Fibroblast of mammary gland (primary cell): Measurements from ENCODE around the gene FEM1A.

Source experiments
- DNase-seq: peaks from one replicate; pipeline ENCODE4 v3.0.0-alpha.2; 2010; ENCODE audit warnings: low read depth
- H3K4me3 ChIP-seq: 2 replicates; pipeline ENCODE4 v1.5.1; 2011; ENCODE audit warnings: low read depth, mild to moderate bottlenecking, low read length, moderate library complexity; ENCODE audit not compliant: control insufficient read depth
- TF ChIP-seq, protein P1 (sequence below): conservative IDR thresholded peaks from 2 replicates; pipeline ENCODE4 v1.5.1; 2011; ENCODE audit warnings: low read depth, low read length, inconsistent platforms; ENCODE audit not compliant: control insufficient read depth, insufficient read depth

FEM1A gene

DNA sequence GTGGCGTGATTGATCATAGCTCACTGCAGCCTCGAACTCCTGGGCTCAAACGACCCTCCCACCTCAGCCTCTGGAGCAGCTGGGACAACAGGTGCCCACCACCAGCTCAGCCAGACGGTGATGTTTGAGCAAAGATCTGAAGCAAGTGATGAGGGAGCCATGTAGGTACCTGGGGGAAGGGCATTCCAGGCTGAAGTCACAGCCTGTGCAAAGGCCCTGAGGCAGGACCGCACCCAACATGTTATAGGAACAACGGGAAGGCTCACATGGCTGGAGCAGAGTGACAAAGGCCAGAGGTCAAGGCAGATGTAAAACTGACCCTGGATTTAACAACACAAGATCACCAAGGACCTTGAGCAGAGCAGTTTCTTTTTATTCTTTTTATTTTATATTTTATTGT lies 14.8 kb downstream of the FEM1A start:
- DNase-seq: no peak
- TF ChIP-seq, protein P1, sequence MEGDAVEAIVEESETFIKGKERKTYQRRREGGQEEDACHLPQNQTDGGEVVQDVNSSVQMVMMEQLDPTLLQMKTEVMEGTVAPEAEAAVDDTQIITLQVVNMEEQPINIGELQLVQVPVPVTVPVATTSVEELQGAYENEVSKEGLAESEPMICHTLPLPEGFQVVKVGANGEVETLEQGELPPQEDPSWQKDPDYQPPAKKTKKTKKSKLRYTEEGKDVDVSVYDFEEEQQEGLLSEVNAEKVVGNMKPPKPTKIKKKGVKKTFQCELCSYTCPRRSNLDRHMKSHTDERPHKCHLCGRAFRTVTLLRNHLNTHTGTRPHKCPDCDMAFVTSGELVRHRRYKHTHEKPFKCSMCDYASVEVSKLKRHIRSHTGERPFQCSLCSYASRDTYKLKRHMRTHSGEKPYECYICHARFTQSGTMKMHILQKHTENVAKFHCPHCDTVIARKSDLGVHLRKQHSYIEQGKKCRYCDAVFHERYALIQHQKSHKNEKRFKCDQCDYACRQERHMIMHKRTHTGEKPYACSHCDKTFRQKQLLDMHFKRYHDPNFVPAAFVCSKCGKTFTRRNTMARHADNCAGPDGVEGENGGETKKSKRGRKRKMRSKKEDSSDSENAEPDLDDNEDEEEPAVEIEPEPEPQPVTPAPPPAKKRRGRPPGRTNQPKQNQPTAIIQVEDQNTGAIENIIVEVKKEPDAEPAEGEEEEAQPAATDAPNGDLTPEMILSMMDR: no peak
- H3K4me3 ChIP-seq: no peak overlapping the region

DNA sequence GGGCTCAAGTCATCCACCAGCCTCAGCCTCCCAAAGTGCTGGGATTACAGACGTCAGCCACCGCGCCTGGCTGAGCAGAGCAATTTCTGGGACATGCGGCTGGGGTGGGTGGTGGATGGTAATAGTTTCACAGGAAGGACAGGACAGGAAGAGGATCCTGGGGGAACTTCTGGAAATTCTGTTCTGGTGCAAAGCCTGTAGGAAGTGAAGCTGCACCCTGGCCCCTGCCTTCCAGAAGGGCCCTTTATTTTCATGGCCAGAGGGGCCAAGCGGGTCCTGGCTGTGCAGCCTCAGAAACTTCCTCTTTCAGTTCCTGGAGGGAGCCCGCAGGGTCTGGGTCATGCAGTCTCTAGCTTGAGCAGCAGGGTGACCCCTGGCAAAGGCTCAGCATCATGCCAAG lies 15.7 kb downstream of the FEM1A start:
- no peak for DNase-seq
- H3K4me3 ChIP-seq: no peak overlapping the region
- TF ChIP-seq, protein P1: no peak

DNA sequence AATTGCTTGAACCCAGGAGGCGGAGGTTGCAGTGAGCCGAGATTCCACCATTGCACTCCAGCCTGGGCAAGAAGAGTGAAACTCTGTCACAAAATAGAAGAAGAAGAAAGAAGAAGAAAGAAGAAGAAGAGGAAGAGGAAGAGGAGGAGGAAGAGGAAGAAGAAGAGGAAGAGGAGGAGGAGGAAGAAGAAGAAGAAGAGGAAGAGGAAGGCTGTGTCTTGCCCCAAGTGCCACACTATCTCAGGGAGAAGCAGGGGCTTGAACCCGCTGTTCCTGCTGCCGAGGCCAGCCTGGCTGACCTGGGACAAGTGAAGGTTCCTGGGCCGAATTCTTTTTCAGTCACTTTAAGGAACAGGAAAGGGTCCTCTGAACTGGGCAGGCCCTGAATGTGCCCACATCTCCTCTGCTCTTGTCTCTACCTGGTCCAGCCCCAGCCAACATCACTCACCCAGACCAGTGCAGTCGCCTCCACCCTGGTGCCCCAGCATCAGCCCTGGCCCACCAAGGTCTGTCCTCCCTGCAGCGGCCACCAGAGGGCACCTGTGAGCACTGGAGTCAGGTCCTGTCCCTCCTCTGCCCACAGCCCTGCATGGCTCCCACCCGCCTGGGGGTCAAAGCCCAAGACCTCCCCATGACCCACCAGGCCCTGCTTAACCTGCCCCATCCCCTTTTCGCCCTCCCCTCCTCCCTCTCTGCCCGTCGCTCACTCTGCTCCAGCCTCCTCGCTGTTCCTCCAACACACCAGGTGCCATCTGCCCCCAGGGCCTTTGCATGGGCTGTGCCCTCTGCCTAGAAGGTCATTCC lies 20.0 kb downstream of the FEM1A start:
- no peak overlapping the region for H3K4me3 ChIP-seq
- TF ChIP-seq, protein P1: peak; percentile 83

DNA sequence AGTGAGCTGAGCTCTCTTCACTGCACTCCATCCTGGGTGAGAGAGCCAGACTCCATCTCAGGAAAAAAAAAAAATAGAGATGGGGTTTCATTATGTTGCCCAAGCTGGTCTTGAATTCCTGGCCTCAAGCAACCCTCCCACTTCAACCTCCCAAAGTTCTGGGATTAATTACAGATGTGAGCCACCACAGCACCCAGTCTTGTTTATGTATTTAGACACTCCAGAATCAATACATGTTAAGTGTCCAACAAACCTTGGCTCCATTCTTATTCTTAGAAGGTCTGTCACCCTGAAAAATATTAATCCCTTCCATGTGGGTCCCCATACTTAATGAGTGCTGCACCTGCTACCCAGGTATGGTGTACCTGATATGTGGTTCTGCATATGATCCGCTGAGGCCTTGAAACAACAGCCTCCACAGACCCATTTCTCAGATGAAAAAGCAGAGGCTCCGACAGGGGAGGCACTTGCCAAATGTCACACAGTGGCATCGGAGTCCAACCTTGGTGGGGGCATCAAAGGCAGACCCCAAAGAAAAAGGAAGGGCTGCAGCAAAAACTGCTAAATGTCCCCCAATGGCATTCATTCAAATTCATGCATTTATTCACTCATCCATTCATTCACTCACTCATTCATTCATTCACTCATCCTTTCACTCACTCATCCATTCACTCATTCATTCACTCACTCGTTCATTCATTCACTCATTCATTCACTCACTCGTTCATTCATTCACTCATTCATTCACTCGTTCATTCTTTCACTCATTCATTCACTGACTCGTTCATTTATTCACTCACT lies 23.3 kb downstream of the FEM1A start:
- TF ChIP-seq, protein P1: no peak
- H3K4me3 ChIP-seq: no peak overlapping the region
- DNase-seq: peak; percentile 90

More for the DNA sequence above, 20.0 kb downstream of the FEM1A start:
- DNase-seq: peak; percentile 66

DNA sequence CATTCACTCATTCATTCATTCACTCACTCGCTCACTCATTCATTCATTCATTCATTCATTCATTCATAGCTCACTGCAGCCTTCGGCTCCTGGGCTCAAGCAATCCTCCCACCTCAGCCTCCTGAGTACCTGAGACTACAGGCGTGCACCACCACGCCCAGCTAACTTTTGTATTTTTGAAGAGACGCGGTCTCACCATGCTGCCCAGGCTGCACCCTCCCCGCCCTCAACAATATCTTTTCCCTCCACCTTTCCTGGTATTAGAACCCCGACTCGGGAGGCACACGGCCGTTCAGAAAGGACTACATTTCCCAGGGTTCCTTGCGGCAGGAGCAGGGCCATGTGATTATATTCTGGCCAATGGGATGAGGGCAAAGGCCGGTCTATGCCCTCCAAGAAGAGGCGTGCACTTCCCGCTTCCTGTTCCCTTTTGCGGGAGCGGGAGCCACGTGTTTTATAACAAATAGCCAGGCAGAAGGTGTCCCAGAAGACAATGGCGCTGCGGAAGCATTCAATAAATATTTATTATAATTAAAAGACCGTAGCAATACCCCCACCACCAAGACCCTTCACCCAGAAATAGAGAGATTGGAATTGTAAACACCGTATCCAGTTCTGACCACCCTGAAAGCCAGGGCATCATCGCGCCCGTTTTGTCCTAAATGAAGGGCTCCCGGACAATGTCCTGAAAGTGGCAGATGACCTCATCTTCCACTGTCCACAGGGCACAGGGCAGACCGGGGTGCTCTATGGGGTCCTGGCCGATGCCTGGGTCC lies 24.1 kb downstream of the FEM1A start:
- no peak overlapping the region for H3K4me3 ChIP-seq
- peak; percentile 93 for DNase-seq
- TF ChIP-seq, protein P1: no peak

DNA sequence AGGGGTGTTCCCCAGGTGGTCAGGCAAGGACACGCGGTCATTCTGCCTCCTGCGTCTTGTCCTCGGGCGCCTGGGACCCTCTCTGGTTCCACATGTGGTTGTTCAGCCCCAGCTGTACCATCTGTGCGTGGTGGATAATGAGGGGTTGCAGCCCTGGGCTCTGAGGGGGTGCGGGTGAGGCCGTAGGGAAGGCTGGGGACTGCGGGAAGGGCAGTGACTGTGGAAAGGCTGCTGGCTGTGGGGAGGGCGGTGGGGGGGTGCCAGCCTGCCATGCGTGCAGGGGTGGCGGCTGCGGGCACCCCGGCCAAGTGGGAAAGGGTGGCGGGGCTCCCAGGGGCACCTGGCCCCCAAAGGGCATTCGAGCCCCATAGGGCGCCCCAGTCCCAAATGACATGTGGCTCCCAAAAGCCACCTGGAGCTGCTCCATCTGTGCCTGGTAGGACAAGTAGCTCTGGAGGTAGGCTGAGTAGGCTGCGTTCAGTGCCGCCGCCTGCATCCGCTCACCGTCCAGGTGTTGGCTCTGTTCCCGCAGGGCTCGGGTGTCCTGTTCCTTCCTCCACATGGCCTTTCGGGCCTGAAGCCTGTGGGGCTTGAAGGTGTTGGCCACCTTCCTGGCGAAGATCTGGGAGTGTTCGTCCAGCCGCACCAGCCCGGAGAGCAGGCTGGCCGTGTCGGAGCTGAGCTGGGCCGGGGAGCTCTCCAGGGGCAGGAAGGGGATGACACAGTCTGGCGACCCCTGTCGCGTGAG lies 24.8 kb downstream of the FEM1A start:
- H3K4me3 ChIP-seq: no peak overlapping the region
- TF ChIP-seq, protein P1: no peak

More for the DNA sequence above, 24.8 kb downstream of the FEM1A start:
- DNase-seq: no peak
